ENCODE data around the gene TNFRSF1B.

TNFRSF1B gene

DNA sequence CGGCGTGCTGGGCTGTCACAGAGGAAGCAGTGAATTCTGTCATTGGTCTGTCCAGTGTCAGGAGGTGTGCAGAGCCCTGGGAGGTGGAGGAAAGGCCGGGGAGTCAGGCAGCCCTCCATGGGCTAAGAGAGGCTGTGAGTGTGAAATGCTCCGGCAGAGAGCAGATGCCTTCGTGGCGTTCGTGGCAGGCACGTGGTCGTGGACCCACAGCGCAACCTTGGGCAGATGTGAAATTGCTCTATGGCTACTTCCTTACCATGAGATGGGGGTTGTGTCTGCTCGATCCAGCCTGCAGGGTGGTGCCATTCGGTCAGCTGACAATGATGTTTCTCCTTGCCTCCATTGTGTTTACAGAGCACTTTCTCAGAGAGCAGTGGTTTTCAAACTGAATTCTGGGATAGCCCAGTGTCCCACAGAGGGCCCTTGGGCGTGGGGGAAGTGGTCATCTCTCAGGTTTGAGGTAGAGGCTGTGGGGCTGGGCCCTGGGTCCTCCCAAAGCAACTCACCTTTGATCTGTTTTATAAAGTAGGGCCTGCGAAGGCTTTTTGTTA is 27.9 kb downstream of the TNFRSF1B start:
- Mint-ChIP-seq H3K9me3 (no peaks in the 10 kb centered on the region), H3K27ac (peak overlapping the region; percentile 0), H3K27me3 (no peaks in the 10 kb centered on the region), H3K36me3 (peaks cover 70 to 83% of the 10 kb centered on the region in 2 donors), H3K4me1 (peaks cover 39 to 76% of the 10 kb centered on the region in 2 donors), H3K4me3 (no peak overlapping the region)
- ATAC-seq (replicated peaks) (no peak), DNase-seq (no peak)

DNA sequence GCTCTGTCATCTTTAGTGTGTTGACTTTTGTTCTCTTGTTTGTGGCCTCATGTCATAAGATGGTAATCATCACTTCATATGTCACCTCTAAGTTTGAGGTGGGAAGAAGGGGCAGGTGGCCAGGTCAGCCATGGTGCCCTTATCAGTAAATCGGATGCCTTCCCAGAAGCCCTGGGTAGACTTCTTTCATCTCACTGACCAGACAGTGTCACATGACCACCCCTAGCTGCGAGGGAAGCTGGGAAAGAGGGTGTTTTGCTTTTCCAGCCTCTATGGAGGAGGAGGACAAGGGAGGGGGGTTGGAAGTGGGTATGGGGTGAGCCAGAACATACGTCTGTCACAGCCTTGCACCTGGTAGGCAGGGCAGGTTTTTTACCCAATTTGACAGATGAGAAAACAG is 28.6 kb downstream of the TNFRSF1B start:
- DNase-seq (no peak), ATAC-seq (replicated peaks) (no peak)
- Mint-ChIP-seq H3K27me3 (no peaks in the 10 kb centered on the region), H3K4me3 (no peak overlapping the region), H3K9me3 (no peaks in the 10 kb centered on the region), H3K36me3 (peaks cover 70 to 83% of the 10 kb centered on the region in 2 donors), H3K27ac (peak overlapping the region; percentile 81), H3K4me1 (peaks cover 39 to 77% of the 10 kb centered on the region in 2 donors)

DNA sequence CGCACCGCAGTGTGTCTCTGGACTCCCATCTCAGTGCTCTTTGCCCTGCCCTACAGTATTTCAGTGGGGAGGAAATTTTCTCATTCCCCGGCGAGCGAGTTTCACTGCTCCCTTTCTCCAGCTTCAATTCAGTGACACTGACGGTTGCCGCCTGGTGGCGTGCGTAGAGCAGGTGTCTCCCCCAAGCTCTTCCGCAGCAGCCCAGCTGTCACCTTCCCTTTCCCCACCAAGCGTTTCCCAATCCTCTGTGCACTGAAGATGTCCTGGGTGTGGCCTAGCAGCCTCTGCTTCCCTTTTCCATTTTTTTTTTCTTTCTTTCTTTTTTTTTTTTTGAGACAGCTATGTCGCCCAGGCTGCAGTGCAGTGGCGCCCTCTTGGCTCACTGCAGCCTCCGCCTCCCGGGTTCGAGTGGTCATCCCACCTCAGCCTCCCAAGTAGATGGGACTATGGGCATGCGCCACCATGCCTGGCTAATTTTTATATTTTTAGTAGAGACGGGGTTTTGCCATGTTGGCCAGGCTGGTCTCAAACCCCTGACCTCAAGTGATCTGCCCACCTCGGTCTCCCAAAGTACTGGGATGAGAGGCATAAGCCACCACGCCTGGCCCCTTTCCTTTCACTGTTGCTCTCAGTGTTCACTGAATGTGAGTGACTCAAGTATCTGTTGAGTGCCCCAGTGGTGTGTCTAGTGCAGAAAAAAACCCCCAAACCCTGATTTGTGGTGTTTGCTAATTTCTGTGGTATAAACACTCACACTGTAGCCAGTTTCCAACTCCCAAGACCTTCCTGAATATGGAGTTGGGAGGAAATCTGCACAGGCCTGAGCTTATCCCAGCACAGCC is 30.1 kb downstream of the TNFRSF1B start:
- Mint-ChIP-seq H3K27me3 (no peaks in the 10 kb centered on the region), H3K4me3 (no peak overlapping the region), H3K36me3 (peaks cover 70 to 79% of the 10 kb centered on the region in 2 donors), H3K27ac (peak overlapping the region; percentile 82), H3K9me3 (no peaks in the 10 kb centered on the region), H3K4me1 (peaks cover 40 to 73% of the 10 kb centered on the region in 2 donors)
- ATAC-seq (replicated peaks): no peak
- DNase-seq: no peak

DNA sequence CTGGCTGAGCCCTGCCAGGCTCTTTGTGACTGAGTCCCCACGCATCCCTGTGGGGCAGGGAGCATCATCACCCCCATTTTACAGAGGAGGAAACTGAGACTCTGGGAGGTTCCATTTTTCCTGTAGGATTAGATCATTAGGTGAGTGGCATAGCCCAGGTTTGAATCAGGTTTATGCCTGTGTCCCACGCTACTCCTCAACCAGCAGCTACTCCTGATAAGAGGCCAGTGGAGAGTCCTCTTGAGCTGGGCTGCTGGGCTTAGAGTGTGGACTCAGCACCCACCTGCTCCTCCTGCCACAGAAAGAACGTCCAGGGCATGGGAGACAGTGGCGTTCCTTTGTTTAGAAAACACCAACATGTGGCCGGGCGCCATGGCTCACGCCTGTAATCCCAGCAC is 30.7 kb downstream of the TNFRSF1B start:
- H3K4me3 Mint-ChIP-seq: no peak overlapping the region
- peaks cover 69 to 77% of the 10 kb centered on the region in 2 donors for H3K36me3 Mint-ChIP-seq
- peaks cover 43 to 79% of the 10 kb centered on the region in 2 donors for H3K4me1 Mint-ChIP-seq
- no peaks in the 10 kb centered on the region for H3K9me3 Mint-ChIP-seq
- no peaks in the 10 kb centered on the region for H3K27me3 Mint-ChIP-seq
- ATAC-seq (replicated peaks) (no peak), DNase-seq (no peak)
- peak overlapping the region; percentile 25 for H3K27ac Mint-ChIP-seq

DNA sequence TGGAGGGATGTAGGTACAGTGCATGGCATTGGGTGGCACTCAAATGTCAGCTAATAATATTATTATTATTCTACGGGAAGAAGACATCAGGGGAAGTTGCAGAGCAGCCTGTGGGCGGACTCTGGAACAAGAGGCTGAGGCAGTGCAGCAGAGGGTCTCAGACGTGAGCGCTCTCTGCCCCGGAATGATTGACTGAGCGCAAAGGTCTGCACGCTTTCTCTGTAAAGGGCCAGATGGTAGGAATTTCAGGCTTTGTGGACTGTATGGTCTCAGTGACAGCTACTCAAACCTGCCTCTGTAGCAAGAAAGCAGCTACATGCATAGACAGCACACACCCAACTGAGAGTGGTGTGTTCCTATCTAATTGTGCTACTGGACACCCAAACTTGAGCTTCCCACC is 33.4 kb downstream of the TNFRSF1B start:
- DNase-seq (no peak), ATAC-seq (replicated peaks) (no peak)
- Mint-ChIP-seq H3K36me3 (peaks cover 72 to 77% of the 10 kb centered on the region in 2 donors), H3K27ac (no peak overlapping the region), H3K27me3 (no peaks in the 10 kb centered on the region), H3K4me1 (peaks cover 53 to 85% of the 10 kb centered on the region in 2 donors), H3K4me3 (peak overlapping the region in 1 of 2 donors; percentile 50), H3K9me3 (no peaks in the 10 kb centered on the region)

DNA sequence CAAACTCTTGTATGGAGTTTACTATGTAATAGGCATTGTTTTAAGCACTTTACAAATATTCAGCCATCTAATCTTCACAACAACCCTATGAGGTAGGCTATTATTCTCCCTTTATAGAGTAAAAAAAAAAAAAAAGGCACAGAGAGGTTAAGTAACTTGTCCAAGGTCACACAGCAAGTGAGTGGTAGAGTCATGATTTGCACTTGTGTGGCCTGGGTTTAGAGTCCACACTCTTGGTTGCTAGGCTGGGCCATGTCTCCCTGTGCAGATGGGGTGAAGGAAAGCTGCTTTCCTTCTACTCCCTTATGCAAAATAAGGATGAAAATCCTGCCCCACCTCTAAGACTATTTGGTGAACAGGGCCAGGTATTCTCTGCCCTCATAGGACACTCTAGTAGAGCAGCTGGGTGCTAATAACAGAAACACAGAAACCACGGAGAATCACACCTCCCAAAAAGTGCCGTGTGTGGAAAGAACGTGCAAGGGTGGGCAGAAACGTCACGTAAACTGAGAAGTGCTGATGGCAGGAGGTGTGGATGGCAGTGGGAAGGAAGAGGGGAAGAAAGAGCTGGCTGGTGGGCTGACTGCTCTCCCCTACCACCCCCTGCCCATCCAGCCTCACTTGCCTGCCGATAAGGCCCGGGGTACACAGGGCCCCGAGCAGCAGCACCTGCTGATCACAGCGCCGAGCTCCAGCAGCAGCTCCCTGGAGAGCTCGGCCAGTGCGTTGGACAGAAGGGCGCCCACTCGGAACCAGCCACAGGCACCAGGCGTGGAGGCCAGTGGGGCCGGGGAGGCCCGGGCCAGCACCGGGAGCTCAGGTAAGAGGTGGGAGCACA is 34.8 kb downstream of the TNFRSF1B start:
- no peak for ATAC-seq (replicated peaks)
- H3K4me1 Mint-ChIP-seq: peaks cover 49 to 73% of the 10 kb centered on the region in 2 donors
- no peak for DNase-seq
- H3K27ac Mint-ChIP-seq: peak overlapping the region; percentile 33
- no peaks in the 10 kb centered on the region for H3K9me3 Mint-ChIP-seq
- H3K27me3 Mint-ChIP-seq: no peaks in the 10 kb centered on the region
- H3K4me3 Mint-ChIP-seq: peak overlapping the region; percentile 12 to 54
- peaks cover 75 to 81% of the 10 kb centered on the region in 2 donors for H3K36me3 Mint-ChIP-seq

DNA sequence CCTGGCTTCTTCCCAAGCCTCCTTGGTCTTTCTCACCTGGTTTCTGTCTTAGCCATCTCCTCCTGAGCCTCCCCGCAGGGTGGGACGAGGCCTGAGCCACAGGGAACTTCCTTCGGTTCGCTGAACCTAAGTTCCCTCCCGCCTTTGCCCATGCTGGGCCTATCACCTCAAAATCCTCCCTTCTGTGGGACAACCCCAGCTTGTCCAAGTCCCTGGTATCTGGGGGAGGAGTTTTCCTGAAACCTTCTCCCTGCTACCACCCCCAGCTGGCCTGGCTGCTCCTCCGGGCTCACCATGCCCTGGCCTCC is 35.4 kb downstream of the TNFRSF1B start:
- no peaks in the 10 kb centered on the region for H3K27me3 Mint-ChIP-seq
- peak overlapping the region; percentile 31 for H3K27ac Mint-ChIP-seq
- ATAC-seq (replicated peaks): no peak
- DNase-seq: no peak
- H3K4me3 Mint-ChIP-seq: peak overlapping the region; percentile 23 to 31
- H3K4me1 Mint-ChIP-seq: peaks cover 45 to 67% of the 10 kb centered on the region in 2 donors
- H3K36me3 Mint-ChIP-seq: peaks cover 74 to 78% of the 10 kb centered on the region in 2 donors
- H3K9me3 Mint-ChIP-seq: no peaks in the 10 kb centered on the region

DNA sequence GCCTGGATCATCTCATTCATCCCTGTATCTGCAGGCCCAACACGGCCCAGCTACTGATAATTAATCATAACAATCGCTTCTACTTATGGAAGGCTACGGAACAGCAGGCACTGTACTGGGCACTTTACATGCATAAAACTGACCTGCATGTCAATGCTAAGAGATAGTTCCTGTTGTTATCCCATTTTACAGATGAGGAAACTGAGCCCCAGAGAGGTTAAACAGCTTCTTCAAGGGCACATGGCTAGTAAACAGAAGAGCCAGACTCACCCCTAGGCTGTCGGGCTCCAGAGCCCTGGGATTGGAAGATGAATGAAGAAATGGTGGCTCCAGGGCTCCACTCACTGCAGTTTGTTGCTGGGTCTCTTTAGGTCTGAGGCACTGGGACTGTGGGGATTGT is 35.8 kb downstream of the TNFRSF1B start:
- Mint-ChIP-seq H3K36me3 (peaks cover 72 to 77% of the 10 kb centered on the region in 2 donors), H3K4me1 (peaks cover 45 to 63% of the 10 kb centered on the region in 2 donors), H3K9me3 (no peaks in the 10 kb centered on the region), H3K4me3 (peak overlapping the region; percentile 23 to 31), H3K27ac (peak overlapping the region; percentile 31), H3K27me3 (no peaks in the 10 kb centered on the region)
- ATAC-seq (replicated peaks): no peak
- DNase-seq: no peak

DNA sequence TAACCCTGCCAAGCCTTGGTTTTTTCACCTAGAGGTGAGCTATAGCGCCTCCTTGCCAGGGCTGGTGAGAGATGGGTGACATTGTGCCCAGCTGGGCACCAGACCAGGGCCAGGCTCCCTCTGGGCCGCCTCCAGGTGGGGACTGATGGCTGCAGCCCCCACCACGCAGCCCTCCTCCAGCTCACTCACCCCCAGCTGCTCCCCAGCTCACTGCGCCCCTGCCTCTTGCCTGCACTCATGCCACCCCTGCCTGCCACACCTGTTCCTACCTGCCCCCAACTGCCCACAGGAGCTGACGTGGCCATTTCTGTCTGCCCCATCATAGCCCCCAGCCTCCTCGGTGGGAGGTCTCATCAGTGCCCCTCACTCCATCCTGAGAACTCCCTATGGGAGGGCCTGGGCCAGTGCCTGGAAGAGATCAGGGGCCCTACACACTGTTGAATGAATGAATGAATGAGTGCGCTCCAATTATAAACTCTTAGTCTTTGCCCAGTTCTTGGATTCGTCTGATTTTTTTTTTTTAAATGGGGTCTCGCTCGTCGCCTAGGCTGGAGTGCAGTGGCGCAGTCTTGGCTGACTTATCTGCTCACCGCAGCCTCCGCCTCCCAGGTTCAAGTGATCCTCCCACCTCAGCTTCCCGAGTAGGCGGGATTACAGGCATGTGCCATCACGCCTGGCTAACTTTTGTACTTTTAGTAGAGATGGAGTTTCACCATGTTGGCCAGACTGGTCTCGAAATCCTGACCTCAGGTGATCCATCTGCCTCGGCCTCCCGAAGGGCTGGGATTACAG is 36.6 kb downstream of the TNFRSF1B start:
- Mint-ChIP-seq H3K9me3 (no peaks in the 10 kb centered on the region), H3K4me1 (peaks cover 46 to 62% of the 10 kb centered on the region in 2 donors), H3K36me3 (peaks cover 73 to 76% of the 10 kb centered on the region in 2 donors), H3K27ac (peak overlapping the region; percentile 60), H3K4me3 (peak overlapping the region; percentile 2 to 41), H3K27me3 (no peaks in the 10 kb centered on the region)
- ATAC-seq (replicated peaks) (no peak), DNase-seq (no peak)

DNA sequence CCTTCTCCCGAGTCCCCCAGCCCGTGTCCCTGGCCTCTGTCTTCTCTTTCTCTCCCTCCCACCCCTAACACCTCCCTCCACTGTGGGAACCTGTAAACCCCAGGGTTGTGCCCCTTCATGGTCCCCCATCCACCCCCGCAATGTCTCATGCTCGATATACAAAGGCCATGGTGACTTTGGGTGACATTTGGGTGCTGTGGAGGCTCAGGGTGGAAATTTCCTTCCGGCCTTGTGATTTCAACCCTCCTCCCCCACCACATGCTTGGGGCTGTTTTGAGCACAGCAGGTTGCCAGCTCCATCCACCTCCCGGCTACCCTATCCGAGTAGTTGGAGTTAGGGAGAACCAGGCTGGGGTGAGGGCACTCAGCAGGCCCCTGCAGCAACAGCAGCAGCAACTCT is 37.3 kb downstream of the TNFRSF1B start:
- peak overlapping the region; percentile 60 for H3K27ac Mint-ChIP-seq
- no peak overlapping the region for H3K4me3 Mint-ChIP-seq

DNA sequence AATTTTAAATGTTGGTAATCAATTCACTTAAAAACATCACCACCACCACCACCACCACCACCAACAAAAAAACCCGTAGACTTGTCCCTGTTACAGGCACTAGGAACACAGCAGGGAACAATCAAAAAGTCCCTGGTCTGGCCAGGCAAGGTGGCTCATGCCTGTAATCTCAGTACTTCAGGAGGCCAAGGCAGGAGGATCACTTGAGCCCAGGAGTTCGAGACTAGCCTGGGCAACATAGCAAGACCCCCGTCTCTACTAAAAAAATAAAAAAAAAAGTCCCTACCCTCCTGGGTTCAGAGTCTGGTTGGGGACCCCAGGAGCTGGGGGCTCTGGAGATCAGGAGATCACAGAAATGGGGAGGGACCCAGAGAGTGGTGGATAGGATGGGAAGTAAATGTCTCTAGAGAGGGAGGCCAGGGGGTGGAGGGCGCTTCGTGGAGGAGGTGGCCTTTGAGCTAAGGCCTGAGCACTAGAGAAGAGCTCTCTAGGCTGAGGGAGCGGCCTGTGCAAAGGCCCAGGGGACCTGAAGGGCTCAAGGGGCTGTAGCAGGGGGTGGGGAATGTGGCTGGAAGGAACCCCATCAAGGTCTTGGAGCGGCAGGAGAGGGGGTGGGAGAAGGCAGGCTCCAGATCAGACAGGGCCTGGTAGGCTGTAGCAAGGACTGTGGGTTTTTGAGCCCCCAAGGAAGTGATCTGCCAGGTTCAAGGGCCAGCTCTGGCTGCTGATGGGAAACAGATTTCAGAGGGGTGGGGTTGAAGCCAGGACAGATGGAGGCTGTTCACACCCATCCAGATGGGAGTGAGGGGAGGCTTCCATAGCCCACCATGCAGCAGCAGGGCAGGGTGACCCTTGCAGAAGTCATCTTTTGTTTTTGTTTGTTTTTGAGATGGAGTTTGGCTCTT is 38.2 kb downstream of the TNFRSF1B start:
- DNase-seq (no peak), ATAC-seq (replicated peaks) (no peak)
- Mint-ChIP-seq H3K27me3 (no peaks in the 10 kb centered on the region), H3K36me3 (peaks cover 68% of the 10 kb centered on the region in 2 donors), H3K4me1 (peaks cover 50 to 62% of the 10 kb centered on the region in 2 donors), H3K9me3 (no peaks in the 10 kb centered on the region), H3K4me3 (peak overlapping the region; percentile 7 to 12), H3K27ac (peak overlapping the region; percentile 60)

More for the DNA sequence above, 37.3 kb downstream of the TNFRSF1B start:
- Mint-ChIP-seq H3K9me3 (no peaks in the 10 kb centered on the region), H3K36me3 (peaks cover 73 to 76% of the 10 kb centered on the region in 2 donors), H3K27me3 (no peaks in the 10 kb centered on the region), H3K4me1 (peaks cover 50 to 62% of the 10 kb centered on the region in 2 donors)
- ATAC-seq (replicated peaks) (peak; percentile 45 to 60), DNase-seq (peak; percentile 29)

DNA sequence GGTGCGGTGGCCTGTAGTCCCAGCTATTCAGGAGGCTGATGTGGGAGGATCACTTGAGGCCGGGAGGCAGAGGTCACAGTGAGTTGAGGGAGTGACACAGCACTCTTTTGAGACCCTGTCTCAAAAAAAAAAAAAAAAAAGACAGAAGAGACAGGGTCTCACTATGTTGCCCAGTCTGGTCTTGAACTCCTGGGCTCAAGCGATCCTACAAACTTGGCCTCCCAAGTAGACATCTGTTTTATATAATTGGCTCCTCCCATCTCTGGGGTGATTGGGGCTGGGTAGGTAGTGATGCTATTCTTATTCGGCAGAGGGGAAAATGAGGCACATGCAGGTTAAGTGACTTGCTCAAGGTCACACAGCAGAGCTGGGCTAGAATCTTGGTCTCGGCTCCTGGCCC is 39.4 kb downstream of the TNFRSF1B start:
- ATAC-seq (replicated peaks): no peak
- peak overlapping the region; percentile 83 for H3K27ac Mint-ChIP-seq
- peaks cover 56 to 74% of the 10 kb centered on the region in 2 donors for H3K4me1 Mint-ChIP-seq
- DNase-seq: no peak
- H3K27me3 Mint-ChIP-seq: no peaks in the 10 kb centered on the region
- no peaks in the 10 kb centered on the region for H3K9me3 Mint-ChIP-seq
- H3K36me3 Mint-ChIP-seq: peaks cover 61 to 63% of the 10 kb centered on the region in 2 donors
- no peak overlapping the region for H3K4me3 Mint-ChIP-seq
